GM21447 (cell line): ENCODE results near the gene MEGF6.
"Not testable (repeated sequence)": the region's sequence is repeated elsewhere in the genome, so short reads cannot be mapped to it uniquely, and the experiment has no call there.

Experiments
- ATAC-seq: cut with Tn5 transposase; IDR thresholded peaks from one replicate; pipeline ENCODE4 v1.9.1; 2021; ENCODE audit not compliant: unreplicated experiment

The MEGF6 gene

GRCh38 chr1:3575515-3575914, 35.8 kb downstream of the MEGF6 start:
- not testable (repeated sequence) for ATAC-seq

GRCh38 chr1:3573500-3573899, 37.8 kb downstream of the MEGF6 start:
- ATAC-seq: no peak

- not testable (repeated sequence) for ATAC-seq
Measured at GRCh38 chr1:3572638-3573037, 38.7 kb downstream of the MEGF6 start.

GRCh38 chr1:3571263-3571662, 40.0 kb downstream of the MEGF6 start:
- ATAC-seq: no peak

GRCh38 chr1:3570066-3570986, 41.0 kb downstream of the MEGF6 start:
- no peak for ATAC-seq

GRCh38 chr1:3569436-3569835, 41.9 kb downstream of the MEGF6 start:
- no peak for ATAC-seq

GRCh38 chr1:3568815-3569435, 42.4 kb downstream of the MEGF6 start:
- no peak for ATAC-seq

GRCh38 chr1:3566951-3567804, 44.1 kb downstream of the MEGF6 start:
- no peak for ATAC-seq

GRCh38 chr1:3566003-3566885, 45.1 kb downstream of the MEGF6 start:
- ATAC-seq: no peak

- no peak for ATAC-seq
Measured at GRCh38 chr1:3564921-3565831, 46.1 kb downstream of the MEGF6 start.

GRCh38 chr1:3563610-3564009, 47.7 kb downstream of the MEGF6 start:
- ATAC-seq: no peak

GRCh38 chr1:3563125-3563524, 48.2 kb downstream of the MEGF6 start:
- no peak for ATAC-seq

GRCh38 chr1:3562712-3563111, 48.6 kb downstream of the MEGF6 start:
- no peak for ATAC-seq

GRCh38 chr1:3561702-3562101, 49.6 kb downstream of the MEGF6 start:
- ATAC-seq: no peak

- ATAC-seq: no peak
Measured at GRCh38 chr1:3560981-3561380, 50.3 kb downstream of the MEGF6 start.

GRCh38 chr1:3560251-3560871, 50.9 kb downstream of the MEGF6 start:
- ATAC-seq: no peak

GRCh38 chr1:3558036-3558726, 53.1 kb downstream of the MEGF6 start:
- no peak for ATAC-seq

- no peak for ATAC-seq
Measured at GRCh38 chr1:3557366-3557765, 53.9 kb downstream of the MEGF6 start.
